Prostate gland (tissue), 2 donors: ENCODE data around the gene MYO7B.

ENCODE experiments used
- POLR2A ChIP-seq: fragments of 450-650 bp; IDR thresholded peaks from one replicate; pipeline ENCODE4 v1.6.1; 2016; ENCODE audit warnings: antibody characterized with exemption, mild to moderate bottlenecking
- POLR2AphosphoS5 ChIP-seq: sonication (generic); formaldehyde crosslinking; IDR thresholded peaks from one replicate; pipeline ENCODE4 v1.6.1; 2017; ENCODE audit warnings: antibody characterized with exemption
- TF ChIP-seq, protein P1 (sequence below), 4 experiments: fragments of 200-600 bp in 2 of 4; fragments of 450-650 bp in 2 of 4; sonication (generic) in 2 of 4; IDR thresholded peaks; 1 replicate in 3 of 4; 2 replicates in 1 of 4; pipeline ENCODE4 v1.5.1; 2016 to 2019; ENCODE audit warnings: antibody characterized with exemption in 4 of 4, mild to moderate bottlenecking in 2 of 4, moderate library complexity in 2 of 4

DNA sequence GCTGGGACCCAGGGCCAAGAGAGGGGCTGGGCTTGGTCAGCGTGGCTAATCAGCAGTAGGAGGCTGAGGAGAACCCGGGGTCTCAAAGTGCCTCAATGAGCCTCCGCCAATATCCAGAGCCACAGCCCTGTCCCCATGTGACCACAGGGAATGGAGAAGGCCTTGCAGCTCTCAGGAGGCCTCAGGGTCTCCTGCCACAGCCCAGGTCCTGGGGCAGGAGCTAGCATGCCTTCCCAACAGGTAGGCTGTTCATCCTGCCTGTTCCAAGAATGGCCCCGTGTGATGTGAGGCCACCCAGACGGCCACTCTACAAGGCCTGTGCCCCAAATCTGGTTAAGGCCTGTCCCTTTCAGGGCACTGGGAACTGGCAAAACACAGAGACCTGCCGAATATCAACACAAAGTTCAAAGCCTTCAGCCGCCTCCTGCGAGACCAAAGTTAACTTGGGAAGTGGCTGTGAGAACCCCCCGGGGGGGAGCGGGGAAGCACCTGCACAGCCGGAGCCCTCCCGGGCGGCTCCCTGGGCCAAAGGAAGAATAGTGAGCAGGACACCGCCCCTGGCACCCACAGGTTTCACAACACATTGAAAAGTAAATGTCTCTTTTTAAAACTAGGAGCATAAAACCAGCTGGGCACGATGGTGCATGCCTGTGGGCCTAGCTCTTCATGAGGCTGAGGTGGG, 144.3 kb downstream of the MYO7B start:
- TF ChIP-seq, protein P1, sequence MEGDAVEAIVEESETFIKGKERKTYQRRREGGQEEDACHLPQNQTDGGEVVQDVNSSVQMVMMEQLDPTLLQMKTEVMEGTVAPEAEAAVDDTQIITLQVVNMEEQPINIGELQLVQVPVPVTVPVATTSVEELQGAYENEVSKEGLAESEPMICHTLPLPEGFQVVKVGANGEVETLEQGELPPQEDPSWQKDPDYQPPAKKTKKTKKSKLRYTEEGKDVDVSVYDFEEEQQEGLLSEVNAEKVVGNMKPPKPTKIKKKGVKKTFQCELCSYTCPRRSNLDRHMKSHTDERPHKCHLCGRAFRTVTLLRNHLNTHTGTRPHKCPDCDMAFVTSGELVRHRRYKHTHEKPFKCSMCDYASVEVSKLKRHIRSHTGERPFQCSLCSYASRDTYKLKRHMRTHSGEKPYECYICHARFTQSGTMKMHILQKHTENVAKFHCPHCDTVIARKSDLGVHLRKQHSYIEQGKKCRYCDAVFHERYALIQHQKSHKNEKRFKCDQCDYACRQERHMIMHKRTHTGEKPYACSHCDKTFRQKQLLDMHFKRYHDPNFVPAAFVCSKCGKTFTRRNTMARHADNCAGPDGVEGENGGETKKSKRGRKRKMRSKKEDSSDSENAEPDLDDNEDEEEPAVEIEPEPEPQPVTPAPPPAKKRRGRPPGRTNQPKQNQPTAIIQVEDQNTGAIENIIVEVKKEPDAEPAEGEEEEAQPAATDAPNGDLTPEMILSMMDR (IDR thresholded peaks at IDR 0.05), result no peak
- TF ChIP-seq POLR2A (no peak), POLR2AphosphoS5 (no peak)
